ENCODE measurements around the gene MYCBP. TPM values are rescaled to one million over a fixed set of nuclear protein-coding genes. Genes with fewer than 3 reads are reported as not detected.

The MYCBP gene
- total and polyA plus RNA-seq, 2 of the 13 experiments (the other 11 are each of a cell fraction or from before 2014, with no cell fraction given) = 11.4 to 30.4 TPM

DNA sequence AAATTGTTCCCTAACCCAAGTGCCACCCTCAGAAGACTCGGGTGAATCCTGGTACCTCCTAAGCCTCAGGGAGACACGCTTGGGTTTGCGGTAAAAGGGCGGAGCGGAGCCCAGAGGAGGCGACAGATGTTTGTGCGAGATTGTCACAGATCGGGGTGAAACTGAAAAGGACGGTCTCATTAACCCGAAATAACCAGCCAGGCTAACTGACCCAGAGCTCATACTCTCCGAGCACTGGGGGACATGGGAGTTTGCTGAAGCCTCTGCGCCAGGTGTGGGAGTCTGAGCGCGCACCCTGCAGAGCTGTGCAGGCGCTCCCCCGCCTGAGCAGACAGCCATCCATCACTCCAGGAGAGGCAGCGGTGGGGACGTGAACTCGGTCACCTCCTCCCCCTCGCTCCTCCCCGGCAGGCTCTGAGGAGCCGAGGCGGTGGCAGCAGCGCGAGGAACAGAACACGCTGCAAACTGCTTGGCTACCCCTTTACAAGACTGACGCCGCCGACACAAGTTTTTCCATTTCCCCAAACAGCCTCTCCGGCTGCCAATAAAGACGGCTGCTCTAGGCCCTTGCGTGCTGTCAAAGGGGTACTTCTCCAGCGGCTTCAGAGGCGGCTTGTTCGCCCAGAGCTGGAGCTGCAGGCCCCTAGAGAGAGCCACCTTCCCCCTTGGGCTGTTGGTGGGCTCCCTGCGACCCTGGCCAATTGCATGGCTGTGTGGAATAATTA is 57.1 kb downstream of the MYCBP start:
- TF ChIP-seq MEF2D (CRISPR knock-in tag; IDR thresholded peaks at IDR 0.05) = no peak
- no peak for TF ChIP-seq TARDBP (CRISPR knock-in tag; IDR thresholded peaks at IDR 0.05)
- no peak for TF ChIP-seq ZNF678 (CRISPR knock-in tag; IDR thresholded peaks at IDR 0.05)
- TF ChIP-seq ARHGAP35 (CRISPR knock-in tag; IDR thresholded peaks at IDR 0.05; ENCODE audit: borderline replicate concordance) = no peak
- TF ChIP-seq, protein P1, sequence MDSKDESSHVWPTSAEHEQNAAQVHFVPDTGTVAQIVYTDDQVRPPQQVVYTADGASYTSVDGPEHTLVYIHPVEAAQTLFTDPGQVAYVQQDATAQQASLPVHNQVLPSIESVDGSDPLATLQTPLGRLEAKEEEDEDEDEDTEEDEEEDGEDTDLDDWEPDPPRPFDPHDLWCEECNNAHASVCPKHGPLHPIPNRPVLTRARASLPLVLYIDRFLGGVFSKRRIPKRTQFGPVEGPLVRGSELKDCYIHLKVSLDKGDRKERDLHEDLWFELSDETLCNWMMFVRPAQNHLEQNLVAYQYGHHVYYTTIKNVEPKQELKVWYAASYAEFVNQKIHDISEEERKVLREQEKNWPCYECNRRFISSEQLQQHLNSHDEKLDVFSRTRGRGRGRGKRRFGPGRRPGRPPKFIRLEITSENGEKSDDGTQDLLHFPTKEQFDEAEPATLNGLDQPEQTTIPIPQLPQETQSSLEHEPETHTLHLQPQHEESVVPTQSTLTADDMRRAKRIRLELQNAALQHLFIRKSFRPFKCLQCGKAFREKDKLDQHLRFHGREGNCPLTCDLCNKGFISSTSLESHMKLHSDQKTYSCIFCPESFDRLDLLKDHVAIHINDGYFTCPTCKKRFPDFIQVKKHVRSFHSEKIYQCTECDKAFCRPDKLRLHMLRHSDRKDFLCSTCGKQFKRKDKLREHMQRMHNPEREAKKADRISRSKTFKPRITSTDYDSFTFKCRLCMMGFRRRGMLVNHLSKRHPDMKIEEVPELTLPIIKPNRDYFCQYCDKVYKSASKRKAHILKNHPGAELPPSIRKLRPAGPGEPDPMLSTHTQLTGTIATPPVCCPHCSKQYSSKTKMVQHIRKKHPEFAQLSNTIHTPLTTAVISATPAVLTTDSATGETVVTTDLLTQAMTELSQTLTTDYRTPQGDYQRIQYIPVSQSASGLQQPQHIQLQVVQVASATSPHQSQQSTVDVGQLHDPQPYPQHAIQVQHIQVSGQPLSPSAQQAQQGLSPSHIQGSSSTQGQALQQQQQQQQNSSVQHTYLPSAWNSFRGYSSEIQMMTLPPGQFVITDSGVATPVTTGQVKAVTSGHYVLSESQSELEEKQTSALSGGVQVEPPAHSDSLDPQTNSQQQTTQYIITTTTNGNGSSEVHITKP (CRISPR knock-in tag; IDR thresholded peaks at IDR 0.05; ENCODE audit: low read depth) = no peak
- TF ChIP-seq CENPX (CRISPR knock-in tag; IDR thresholded peaks at IDR 0.05) = no peak
- no peak for TF ChIP-seq ZNF761 (CRISPR knock-in tag; conservative IDR thresholded peaks at IDR 0.05)
- TF ChIP-seq, protein P2, sequence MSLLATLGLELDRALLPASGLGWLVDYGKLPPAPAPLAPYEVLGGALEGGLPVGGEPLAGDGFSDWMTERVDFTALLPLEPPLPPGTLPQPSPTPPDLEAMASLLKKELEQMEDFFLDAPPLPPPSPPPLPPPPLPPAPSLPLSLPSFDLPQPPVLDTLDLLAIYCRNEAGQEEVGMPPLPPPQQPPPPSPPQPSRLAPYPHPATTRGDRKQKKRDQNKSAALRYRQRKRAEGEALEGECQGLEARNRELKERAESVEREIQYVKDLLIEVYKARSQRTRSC (CRISPR knock-in tag; IDR thresholded peaks at IDR 0.05; ENCODE audit: low read depth) = no peak
- no peak for TF ChIP-seq HDAC2 (CRISPR knock-in tag; IDR thresholded peaks at IDR 0.05)
- TF ChIP-seq, protein P3, sequence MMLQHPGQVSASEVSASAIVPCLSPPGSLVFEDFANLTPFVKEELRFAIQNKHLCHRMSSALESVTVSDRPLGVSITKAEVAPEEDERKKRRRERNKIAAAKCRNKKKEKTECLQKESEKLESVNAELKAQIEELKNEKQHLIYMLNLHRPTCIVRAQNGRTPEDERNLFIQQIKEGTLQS (CRISPR knock-in tag; IDR thresholded peaks at IDR 0.05) = no peak
- no peak for TF ChIP-seq SMARCC2 (IDR thresholded peaks at IDR 0.05)
- intact Hi-C loops (cut with micrococcal nuclease; ENCODE audit: unreplicated experiment) = loop anchor here (10.0 kb wide), 1 partner anchor 571 kb away; no protein-coding TSS in a partner anchor
- no peak overlapping the region for H3K9ac ChIP-seq (ENCODE audit: insufficient read depth, low read depth, low read length)
- peaks cover 24% of the 10 kb centered on the region for H3K4me1 ChIP-seq (ENCODE audit: insufficient read depth, low read length)
- DNase-seq (ENCODE audit: low spot score) = no peak
- no peaks in the 10 kb centered on the region for H3K36me3 ChIP-seq (replicated peaks in 1 of 2; ENCODE audit: control insufficient read depth in 1 of 2, insufficient read depth in 2 of 2, low read length in 2 of 2)
- no peak overlapping the region for H3K27ac ChIP-seq (ENCODE audit: extremely low read length, insufficient read depth, low read length)
- H3K27me3 ChIP-seq (ENCODE audit: control insufficient read depth in 1 of 2, insufficient read depth in 2 of 2, low read length in 2 of 2) = peaks cover 2 to 58% of the 10 kb centered on the region in 2 experiments
- no peaks in the 10 kb centered on the region for H4K20me1 ChIP-seq (ENCODE audit: insufficient read depth, low read length)
- in situ Hi-C loops (cut with HindIII; ENCODE audit: extremely low pct_ligation_motif_present, low pct_unique_long_range_greater_than_20kb) = loop anchor here (5.0 kb wide), 2 partner anchors 209 to 774 kb away; no protein-coding TSS in a partner anchor
- no peak overlapping the region for H2AFZ ChIP-seq (ENCODE audit: low read length)
- no TSS peak for BruUV-seq (replicated peaks)
- CTCF ChIA-PET (ENCODE audit: low intra/inter-chr PET ratio, low total read pairs) = no interaction called here
- ATAC-seq = no peak
- H3K79me2 ChIP-seq (ENCODE audit: insufficient read depth, low read length) = no peaks in the 10 kb centered on the region
- no peak overlapping the region for H3K4me2 ChIP-seq (ENCODE audit: low read depth, low read length)
- POLR2A ChIA-PET = no interaction called here
- WGBS (ENCODE audit: low lambda C conversion rate) = 38% methylated on average over 12 of the region's 36 CpGs
- FAIRE-seq = no peak
- no peak overlapping the region for H3K4me3 ChIP-seq (replicated peaks in 1 of 3; ENCODE audit: insufficient read depth in 1 of 3, low read depth in 2 of 3, low read length in 3 of 3)
- H3K9me3 ChIP-seq (ENCODE audit: low read length) = no peaks in the 10 kb centered on the region

All from HepG2 (cell line).